C4-2B (cell line): Measurements from ENCODE around the gene MCRIP1.
A peak's percentile ranks its signal among the peaks of the same experiment; 100 is the strongest.

Experiments
- H3K27ac ChIP-seq: fragments of 450-650 bp; 2 replicates; pipeline ENCODE4 v1.5.1; 2017
- ZFX ChIP-seq: fragments of 450-650 bp; IDR thresholded peaks from 2 replicates; pipeline ENCODE4 v1.6.1; 2017
- TF ChIP-seq, protein P1 (sequence below): fragments of 450-650 bp; conservative IDR thresholded peaks from 2 replicates; pipeline ENCODE4 v1.5.1; 2017; ENCODE audit warnings: mild to moderate bottlenecking

Gene MCRIP1

DNA sequence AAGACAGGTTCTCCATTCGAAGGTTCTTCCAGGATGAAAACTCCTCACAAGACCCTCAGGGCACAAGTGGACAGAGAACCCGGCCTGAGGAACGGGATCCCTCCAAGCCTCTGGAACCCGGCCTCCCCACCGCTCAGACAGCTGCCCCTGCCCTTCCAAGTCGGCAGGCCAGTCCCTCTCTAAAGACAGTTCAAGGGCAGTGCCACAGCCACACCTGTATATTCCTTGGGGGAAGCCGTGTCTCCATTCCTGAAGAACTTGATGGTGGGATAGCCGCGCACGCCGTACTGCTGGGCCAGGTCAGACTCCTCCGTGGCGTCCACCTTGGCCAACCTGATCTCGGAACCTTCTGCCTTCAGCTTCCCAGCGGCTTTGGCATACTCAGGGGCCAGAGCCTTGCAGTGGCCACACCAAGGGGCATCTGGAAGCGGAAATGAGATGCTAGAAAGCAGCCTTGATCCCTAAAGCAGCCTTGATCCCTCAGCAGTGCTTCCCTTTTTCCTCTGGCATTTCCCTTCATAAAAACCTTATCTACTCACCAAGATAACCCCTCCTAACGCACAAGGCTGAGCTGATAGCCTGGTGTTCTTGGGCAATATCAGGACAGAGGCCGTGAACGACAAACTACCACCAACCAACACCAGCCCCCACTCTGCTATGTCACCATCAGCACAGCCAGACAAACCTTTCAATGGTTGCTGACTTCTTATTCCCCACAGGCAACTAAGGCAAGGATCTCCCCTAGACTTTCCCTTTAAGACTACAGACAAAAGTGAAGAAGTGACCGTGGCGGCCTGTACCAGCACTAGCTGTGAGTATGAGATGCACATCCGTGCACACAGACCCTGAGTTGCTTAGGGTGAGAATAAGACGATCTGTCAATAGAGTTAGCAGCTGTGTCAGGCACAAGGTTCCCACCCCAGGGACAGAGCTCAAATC, 26.1 kb upstream of the MCRIP1 start:
- no peak for TF ChIP-seq ZFX
- TF ChIP-seq, protein P1, sequence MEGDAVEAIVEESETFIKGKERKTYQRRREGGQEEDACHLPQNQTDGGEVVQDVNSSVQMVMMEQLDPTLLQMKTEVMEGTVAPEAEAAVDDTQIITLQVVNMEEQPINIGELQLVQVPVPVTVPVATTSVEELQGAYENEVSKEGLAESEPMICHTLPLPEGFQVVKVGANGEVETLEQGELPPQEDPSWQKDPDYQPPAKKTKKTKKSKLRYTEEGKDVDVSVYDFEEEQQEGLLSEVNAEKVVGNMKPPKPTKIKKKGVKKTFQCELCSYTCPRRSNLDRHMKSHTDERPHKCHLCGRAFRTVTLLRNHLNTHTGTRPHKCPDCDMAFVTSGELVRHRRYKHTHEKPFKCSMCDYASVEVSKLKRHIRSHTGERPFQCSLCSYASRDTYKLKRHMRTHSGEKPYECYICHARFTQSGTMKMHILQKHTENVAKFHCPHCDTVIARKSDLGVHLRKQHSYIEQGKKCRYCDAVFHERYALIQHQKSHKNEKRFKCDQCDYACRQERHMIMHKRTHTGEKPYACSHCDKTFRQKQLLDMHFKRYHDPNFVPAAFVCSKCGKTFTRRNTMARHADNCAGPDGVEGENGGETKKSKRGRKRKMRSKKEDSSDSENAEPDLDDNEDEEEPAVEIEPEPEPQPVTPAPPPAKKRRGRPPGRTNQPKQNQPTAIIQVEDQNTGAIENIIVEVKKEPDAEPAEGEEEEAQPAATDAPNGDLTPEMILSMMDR = no peak
- H3K27ac ChIP-seq = peak overlapping the region; percentile 96

DNA sequence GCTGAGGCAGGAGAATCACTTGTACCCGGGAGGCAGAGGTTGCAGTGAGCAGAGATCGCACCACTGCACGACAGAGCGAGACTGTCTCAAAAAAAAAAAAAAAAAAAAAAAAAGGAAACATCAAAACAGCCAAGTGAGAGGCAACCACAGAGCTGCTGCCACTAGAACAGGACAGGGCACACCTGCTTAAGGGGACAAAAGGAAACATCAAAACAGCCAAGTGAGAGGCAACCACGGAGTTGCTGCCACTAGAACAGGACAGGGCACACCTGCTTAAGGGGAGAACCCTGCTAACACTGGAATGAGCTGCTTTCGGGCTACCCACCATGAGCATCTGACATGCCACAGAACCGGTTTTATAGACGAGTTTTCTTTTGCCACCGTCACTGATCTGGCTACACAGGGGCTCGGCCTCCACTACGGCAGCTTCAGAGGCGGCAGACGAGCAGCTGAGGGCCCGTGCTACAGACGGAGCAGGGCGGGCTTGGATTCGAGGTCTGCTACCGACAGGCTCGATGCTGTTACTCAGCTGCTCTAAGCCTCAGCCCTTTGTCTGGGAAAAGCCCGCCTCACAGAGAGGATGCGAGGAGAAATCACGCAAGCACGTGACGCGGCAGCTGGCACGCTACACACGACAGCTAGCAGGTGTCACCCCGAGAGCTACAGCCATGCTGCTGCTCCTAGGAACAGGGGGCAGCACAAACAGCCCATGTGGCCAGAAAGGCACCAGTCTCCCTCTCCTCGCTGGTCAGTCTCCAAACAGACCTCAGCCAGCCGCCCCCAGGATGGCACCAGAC, 25.3 kb upstream of the MCRIP1 start:
- H3K27ac ChIP-seq = peak overlapping the region; percentile 96
- TF ChIP-seq, protein P1 = no peak
- no peak for TF ChIP-seq ZFX

DNA sequence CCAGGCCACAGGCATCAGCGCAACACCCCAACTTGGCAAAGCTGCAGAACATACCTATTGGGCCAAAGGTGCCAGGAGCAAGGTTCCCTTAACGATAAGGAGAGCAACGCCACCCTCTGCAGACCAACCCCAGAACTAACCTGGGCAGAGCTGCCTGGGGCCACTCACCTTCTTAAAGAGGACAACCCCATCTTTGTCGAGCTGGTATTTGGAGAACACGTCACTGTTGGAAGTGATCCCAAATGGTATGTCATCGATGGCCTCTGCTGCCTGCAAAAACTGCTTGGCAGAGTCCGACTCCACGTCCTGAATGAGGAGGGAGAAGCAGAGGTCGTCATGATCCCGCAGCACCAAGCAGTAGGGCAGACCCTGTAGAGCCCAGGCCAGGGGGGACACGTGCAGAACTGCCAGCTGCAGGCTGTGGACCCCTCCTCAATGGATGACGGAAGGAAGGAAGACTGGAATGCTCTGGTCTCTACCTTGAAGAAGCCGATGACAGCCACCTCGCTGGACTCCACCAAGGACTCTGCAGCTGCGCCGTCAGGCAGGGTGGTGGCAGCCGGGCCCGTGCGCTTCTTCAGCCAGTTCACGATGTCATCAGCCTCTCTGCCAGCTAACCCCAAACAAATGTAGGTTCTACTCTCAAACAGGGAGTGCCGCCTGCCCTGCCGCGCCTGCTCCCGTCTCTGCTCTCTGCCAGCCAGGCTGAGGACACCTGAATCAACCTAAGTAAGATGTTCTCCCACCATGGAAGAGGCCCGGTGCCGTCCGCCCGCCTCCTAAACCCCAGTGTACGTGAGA, 22.1 kb upstream of the MCRIP1 start:
- no peak overlapping the region for H3K27ac ChIP-seq
- TF ChIP-seq ZFX = no peak
- TF ChIP-seq, protein P1 = no peak

DNA sequence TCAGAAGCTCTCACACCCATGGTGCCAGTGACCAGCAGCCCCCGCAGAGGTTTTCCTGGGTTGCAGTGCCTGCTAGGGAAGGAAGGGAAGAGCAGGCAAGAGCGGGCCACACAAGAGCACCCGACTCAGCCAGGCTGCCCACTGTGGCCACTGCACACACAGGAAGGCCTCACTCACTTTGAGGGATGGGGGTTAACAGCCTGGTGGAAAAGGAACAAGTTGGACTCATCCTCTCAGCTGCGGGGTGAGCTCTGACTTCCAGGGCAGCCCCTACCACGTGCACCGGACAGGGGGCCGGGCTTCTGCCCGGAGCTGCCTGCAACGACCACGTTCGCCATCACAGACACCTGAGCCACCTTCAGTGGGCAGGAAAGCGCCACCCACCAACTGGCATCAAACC, 19.1 kb upstream of the MCRIP1 start:
- TF ChIP-seq, protein P1 = no peak
- TF ChIP-seq ZFX = no peak

DNA sequence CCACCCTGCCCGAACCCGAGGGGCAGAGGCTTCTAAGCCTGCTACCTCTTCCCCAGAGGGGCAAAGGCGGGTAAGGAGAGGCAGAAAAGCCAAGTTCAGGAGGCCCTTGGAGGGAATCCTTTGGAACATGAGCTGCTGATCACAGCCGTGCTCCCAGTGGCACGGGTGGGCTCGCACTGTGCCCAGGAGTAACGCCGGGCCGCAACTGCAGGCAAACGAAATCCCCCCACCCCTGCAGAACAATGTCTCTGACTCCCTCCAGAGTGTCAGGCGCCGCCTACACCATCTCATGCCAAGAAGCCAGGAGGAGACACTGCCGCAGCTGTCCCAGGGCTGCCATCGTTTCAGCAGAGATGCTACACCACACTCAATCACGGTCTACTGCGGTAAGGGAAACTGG, 18.3 kb upstream of the MCRIP1 start:
- no peak for TF ChIP-seq ZFX
- TF ChIP-seq, protein P1 = no peak
- no peak overlapping the region for H3K27ac ChIP-seq

More for the DNA sequence above, 19.1 kb upstream of the MCRIP1 start:
- no peak overlapping the region for H3K27ac ChIP-seq

DNA sequence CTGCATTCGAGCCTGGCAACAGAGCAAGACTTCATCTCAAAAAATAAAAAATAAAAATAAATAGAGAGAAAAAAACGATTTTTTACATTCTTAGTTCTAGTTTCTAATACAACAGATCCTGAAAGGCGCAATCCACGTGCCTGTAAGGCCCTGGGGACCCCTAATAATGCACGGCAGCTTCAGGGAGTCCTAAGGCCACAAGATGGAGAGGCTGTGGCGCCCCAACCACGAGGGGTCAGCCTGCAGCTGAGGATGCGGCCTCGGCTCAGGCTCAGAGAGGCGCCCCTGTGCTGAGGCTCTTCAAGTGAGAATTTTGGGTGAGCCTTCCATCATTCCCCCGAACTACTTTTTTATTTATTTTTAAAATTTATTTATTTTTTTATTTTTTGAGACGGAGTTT, 16.4 kb upstream of the MCRIP1 start:
- no peak overlapping the region for H3K27ac ChIP-seq
- TF ChIP-seq ZFX = no peak
- TF ChIP-seq, protein P1 = no peak
